Cardiac septum (tissue), 1 donor: ENCODE data around the gene ST14. TPM values are rescaled to one million over a fixed set of nuclear protein-coding genes. Genes with fewer than 3 reads are reported as not detected.
"Not testable (repeated sequence)": the region's sequence is repeated elsewhere in the genome, so short reads cannot be mapped to it uniquely, and the experiment has no call there.

Experiments used
- DNase-seq: peaks from one replicate; pipeline ENCODE4 v3.0.0-alpha.2; 2020; ENCODE audit warnings: low spot score
- intact Hi-C: fragments of 100-400 bp; cut with DNase I; formaldehyde crosslinking; loops from one replicate; pipeline ENCODE4 v1.14.0; 2022
- total RNA-seq: library from RNA; stranded (reverse); fragmentation: NEBNext Ultra II Directional; extraction: Animal tissue kit (Norgen Biotek cat#: 25700); gene quantifications from one replicate; pipeline ENCODE4 v1.2.1, GENCODE V29; 2021
- donor health status: DM: no; HTN: no; CAD: no.

ST14 gene
- total RNA-seq, 1 donor from 2014 or later, result 0.65 TPM

DNA sequence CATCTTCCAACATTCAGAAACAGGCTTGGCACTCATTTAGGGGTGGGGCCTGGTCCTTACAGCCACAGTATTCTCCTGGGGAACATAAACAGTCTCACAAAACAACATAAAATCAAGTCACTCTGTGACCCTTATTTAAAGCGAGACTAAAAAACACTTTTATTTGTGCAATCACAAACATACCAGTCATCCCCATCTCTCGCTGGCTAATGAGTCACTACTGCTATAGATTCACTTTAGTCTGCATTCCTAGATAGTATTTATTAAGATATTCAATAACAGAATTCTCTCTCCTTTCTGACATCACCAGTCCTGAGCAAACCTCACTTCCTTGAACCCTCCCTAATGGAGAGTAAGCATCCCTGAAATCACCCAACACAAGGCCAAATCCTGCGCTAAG is 87.2 kb downstream of the ST14 start:
- intact Hi-C loops, result no loop called here
- DNase-seq, result no peak

DNA sequence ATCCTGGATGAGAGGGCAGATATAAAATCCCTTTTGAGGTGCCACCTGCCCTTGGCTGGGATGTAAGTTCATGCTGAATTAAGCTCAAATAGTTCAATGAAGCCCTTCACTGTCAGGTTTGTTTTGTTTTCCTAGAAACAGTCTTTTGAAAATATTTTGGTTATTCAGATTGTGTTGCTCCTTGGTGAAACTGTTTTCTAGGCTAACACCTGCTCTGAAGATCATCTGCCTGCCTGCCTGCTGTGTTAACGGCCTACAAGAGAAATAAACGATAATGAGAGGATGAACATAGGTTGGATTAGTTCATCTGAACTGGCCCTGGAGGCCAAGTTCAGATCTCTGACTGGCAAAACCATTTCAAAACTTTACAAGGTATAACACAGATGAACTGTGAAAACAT is 87.7 kb downstream of the ST14 start:
- intact Hi-C loops, result no loop called here

DNA sequence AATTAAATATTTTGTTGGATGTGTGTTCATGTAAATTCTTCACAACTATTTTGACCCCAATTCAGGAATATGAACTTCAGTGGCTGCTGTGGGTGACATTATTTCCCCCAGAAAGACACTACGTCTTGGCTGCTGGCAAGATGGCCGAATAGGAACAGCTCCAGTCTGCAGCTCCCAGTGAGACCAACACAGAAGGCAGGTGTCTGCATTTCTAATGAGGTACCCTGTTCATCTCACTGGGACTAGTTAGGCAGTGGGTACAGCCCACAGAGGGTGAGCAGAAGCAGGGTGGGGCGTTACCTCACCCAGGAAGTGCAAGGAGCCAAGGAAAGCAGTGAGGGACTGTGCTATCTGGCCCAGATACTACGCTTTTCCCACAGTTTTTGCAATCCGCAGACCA is 89.8 kb downstream of the ST14 start:
- DNase-seq, result no peak

More for the DNA sequence above, 87.7 kb downstream of the ST14 start:
- no peak for DNase-seq

DNA sequence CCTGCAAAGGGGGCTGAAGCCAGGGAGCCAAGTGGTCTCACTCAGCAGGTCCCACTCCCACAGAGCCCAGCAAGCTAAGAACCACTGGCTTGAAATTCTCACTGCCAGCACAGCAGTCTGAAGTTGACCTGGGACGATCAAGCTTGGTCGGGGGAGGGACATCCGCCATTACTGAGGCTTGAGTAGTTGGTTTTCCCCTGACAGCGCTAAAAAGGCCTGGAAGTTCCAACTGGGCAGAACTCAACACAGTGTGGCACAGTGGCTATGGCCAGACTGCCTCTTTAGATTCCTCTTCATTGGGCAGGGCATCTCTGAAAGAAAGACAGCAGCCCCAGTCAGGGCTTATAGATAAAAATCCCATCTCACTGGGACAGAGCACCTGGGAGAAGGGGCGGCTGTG is 90.3 kb downstream of the ST14 start:
- intact Hi-C loops, DNase-seq: not testable (repeated sequence)

More for the DNA sequence above, 89.8 kb downstream of the ST14 start:
- intact Hi-C loops, result no loop called here

- DNase-seq, intact Hi-C loops: not testable (repeated sequence)
These were observed 92.2 kb downstream of the ST14 start for GRCh38 chr11:130251763-130252162.

Other genes with a start within 250 kb of the ST14 start
- gene PRDM10, start 156.9 kb upstream of the ST14 start, total RNA-seq, result 6.7 TPM
- 318 TPM for gene APLP2, start 89.9 kb upstream of the ST14 start, total RNA-seq
- gene ZBTB44, start 155.1 kb downstream of the ST14 start, total RNA-seq, result 37.0 TPM